Gastrocnemius medialis (tissue), 4 donors: Measurements from ENCODE around the gene NEUROD2. TPM values are rescaled to one million over a fixed set of nuclear protein-coding genes. Genes with fewer than 3 reads are reported as not detected.

Experiments used
- ATAC-seq, 2 donors: fragments of 150-250 bp; one replicate each; pipeline ENCODE4 v1.9.1; 2016
- DNase-seq, 2 donors: peaks; one replicate each; pipeline ENCODE4 v3.0.0-alpha.2; 2019
- H3K27ac ChIP-seq, 4 donors: fragments of 200-600 bp; sonication (generic); 1 replicate in 1 of 4; 2 replicates in 3 of 4; pipeline ENCODE4 v1.5.1; 2016 to 2018; ENCODE audit warnings: mild to moderate bottlenecking in 2 of 4, moderate library complexity in 1 of 4
- H3K27me3 ChIP-seq, 3 donors: fragments of 200-600 bp; sonication (generic) in 2 of 3; 1 replicate in 1 of 3; 2 replicates in 2 of 3; pipeline versions ENCODE4 v1.5.1 to v1.6.0; 2016 to 2019; ENCODE audit warnings: mild to moderate bottlenecking in 1 of 3, moderate library complexity in 1 of 3
- H3K36me3 ChIP-seq, 2 donors: fragments of 200-600 bp; sonication (generic) in 1 of 2; one replicate each; pipeline ENCODE4 v1.5.1; 2017 to 2018
- H3K4me1 ChIP-seq, 2 donors: fragments of 200-600 bp; sonication (generic) in 1 of 2; one replicate each; pipeline ENCODE4 v1.5.1; 2016 to 2017; ENCODE audit warnings: mild to moderate bottlenecking in 2 of 2
- H3K4me3 ChIP-seq, 4 donors: fragments of 200-600 bp; sonication (generic) in 3 of 4; 1 replicate in 1 of 4; 2 replicates in 3 of 4; pipeline ENCODE4 v1.5.1; 2016 to 2019; ENCODE audit warnings: mild to moderate bottlenecking in 2 of 4
- H3K9me3 ChIP-seq, 3 donors: fragments of 200-600 bp; sonication (generic) in 2 of 3; 1 replicate in 1 of 3; 2 replicates in 2 of 3; pipeline ENCODE4 v1.5.1; 2016 to 2019
- CTCF ChIP-seq, 5 experiments: fragments of 450-650 bp in 3 of 5; fragments of 200-600 bp in 2 of 5; sonication (generic) in 2 of 5; IDR thresholded peaks in 4 of 5; conservative IDR thresholded peaks in 1 of 5; 1 replicate in 4 of 5; 2 replicates in 1 of 5; pipeline ENCODE4 v1.5.1; 2016 to 2019; ENCODE audit warnings: antibody characterized with exemption in 5 of 5, mild to moderate bottlenecking in 3 of 5, moderate library complexity in 3 of 5
- POLR2A ChIP-seq, 2 donors: fragments of 450-650 bp; IDR thresholded peaks; one replicate each; pipeline ENCODE4 v1.6.1; 2017; ENCODE audit warnings: antibody characterized with exemption in 2 of 2, mild to moderate bottlenecking in 2 of 2, moderate library complexity in 2 of 2
- in situ Hi-C, 4 donors: fragments of 200-750 bp; cut with MboI; loops; one replicate each; pipeline versions ENCODE4 v1.15.0 to v1.8.0; 2017; ENCODE audit warnings: low sequenced_read_pairs in 4 of 4
- intact Hi-C: fragments of 100-400 bp; cut with DNase I; formaldehyde crosslinking; loops from one replicate; pipeline ENCODE4 v1.15.1; 2023; ENCODE audit warnings: low total_unique reads
- total RNA-seq, 4 donors: library from RNA; depleted of rRNA; stranded (reverse); fragments of >200 nt; gene quantifications; one replicate each; pipeline versions ENCODE4 v1.1.0 to v1.2.3, GENCODE V29; 2016

The NEUROD2 gene
- total RNA-seq, 4 donors from 2014 or later = not detected

DNA sequence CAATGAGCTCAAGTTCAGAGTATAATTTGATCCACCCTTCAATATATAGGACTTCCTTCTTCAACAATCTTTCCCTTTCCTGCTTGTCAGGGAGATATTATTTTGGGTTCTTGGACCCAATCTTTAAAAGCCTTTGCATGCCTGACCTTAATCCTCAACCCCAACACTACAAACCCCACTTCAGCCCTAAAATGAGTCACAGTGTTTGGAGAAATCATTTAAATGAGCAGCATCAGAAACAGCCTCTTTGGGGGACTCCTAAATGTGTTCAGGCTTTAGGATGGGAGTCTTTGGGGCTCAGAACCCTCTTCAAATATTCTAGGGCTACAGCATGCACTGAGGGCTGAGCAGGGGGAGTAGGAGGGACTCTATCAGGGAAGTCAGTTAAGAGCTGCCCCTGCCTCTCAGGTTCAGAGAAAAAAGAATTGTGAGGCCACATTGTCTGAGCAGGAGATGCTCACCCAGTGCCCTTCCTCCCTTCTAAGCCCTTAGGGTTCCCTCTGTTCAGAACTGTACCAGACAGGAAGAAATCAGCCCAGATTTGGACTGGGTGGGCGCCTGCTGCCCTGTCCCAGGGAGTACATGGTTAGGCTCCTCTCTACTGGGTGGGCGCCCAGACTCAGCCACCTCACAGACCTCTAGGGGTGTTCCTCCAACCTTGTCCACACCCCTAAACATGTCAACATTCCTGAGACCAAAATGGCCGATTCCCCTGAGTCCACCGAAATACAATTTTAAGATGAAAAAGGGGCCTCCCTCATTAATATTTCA lies 5.0 kb downstream of the NEUROD2 start:
- DNase-seq = no peak
- H3K4me1 ChIP-seq = peaks cover 33 to 35% of the 10 kb centered on the region in 2 donors
- in situ Hi-C loops (no loop called here), intact Hi-C loops (no loop called here)
- no peak for ATAC-seq
- H3K4me3 ChIP-seq = no peak overlapping the region
- H3K36me3 ChIP-seq = no peaks in the 10 kb centered on the region
- H3K27me3 ChIP-seq = peaks cover 97 to 98% (median 97%) of the 10 kb centered on the region in 3 donors
- TF ChIP-seq POLR2A (IDR thresholded peaks at IDR 0.05) (no peak), CTCF (IDR thresholded peaks at IDR 0.05 in 4 of 5, conservative IDR thresholded peaks at IDR 0.05 in 1 of 5) (no peak)
- no peak overlapping the region for H3K27ac ChIP-seq
- no peaks in the 10 kb centered on the region for H3K9me3 ChIP-seq

- no peak for TF ChIP-seq CTCF (IDR thresholded peaks at IDR 0.05 in 4 of 5, conservative IDR thresholded peaks at IDR 0.05 in 1 of 5)
- no peak for TF ChIP-seq POLR2A (IDR thresholded peaks at IDR 0.05)
- Histone ChIP-seq H3K36me3 (no peaks in the 10 kb centered on the region), H3K9me3 (no peaks in the 10 kb centered on the region), H3K27me3 (peaks cover 96 to 98% (median 97%) of the 10 kb centered on the region in 3 donors), H3K4me3 (no peak overlapping the region), H3K27ac (no peak overlapping the region), H3K4me1 (peaks cover 28% of the 10 kb centered on the region in 2 donors)
- in situ Hi-C loops (no loop called here), intact Hi-C loops (no loop called here)
- no peak for DNase-seq
- ATAC-seq = no peak
Observed at GRCh38 chr17:39601758-39602532, 5.8 kb downstream of the NEUROD2 start.

GRCh38 chr17:39600997-39601597 lies 6.6 kb downstream of the NEUROD2 start:
- in situ Hi-C loops (no loop called here), intact Hi-C loops (no loop called here)
- TF ChIP-seq POLR2A (IDR thresholded peaks at IDR 0.05) = no peak
- no peak for TF ChIP-seq CTCF (IDR thresholded peaks at IDR 0.05 in 4 of 5, conservative IDR thresholded peaks at IDR 0.05 in 1 of 5)
- ATAC-seq = no peak
- DNase-seq = no peak
- no peaks in the 10 kb centered on the region for H3K9me3 ChIP-seq
- H3K27ac ChIP-seq = no peak overlapping the region
- peaks cover 19 to 20% of the 10 kb centered on the region in 2 donors for H3K4me1 ChIP-seq
- H3K36me3 ChIP-seq = no peaks in the 10 kb centered on the region
- H3K4me3 ChIP-seq = no peak overlapping the region
- H3K27me3 ChIP-seq = peaks cover 96 to 98% (median 97%) of the 10 kb centered on the region in 3 donors

- intact Hi-C loops (no loop called here), in situ Hi-C loops (no loop called here)
- TF ChIP-seq POLR2A (IDR thresholded peaks at IDR 0.05) = no peak
- TF ChIP-seq CTCF (IDR thresholded peaks at IDR 0.05 in 4 of 5, conservative IDR thresholded peaks at IDR 0.05 in 1 of 5) = no peak
- H3K4me3 ChIP-seq = no peak overlapping the region
- H3K36me3 ChIP-seq = no peaks in the 10 kb centered on the region
- H3K9me3 ChIP-seq = no peaks in the 10 kb centered on the region
- H3K4me1 ChIP-seq = peaks cover 14 to 15% of the 10 kb centered on the region in 2 donors
- H3K27me3 ChIP-seq = peaks cover 96 to 100% (median 98%) of the 10 kb centered on the region in 3 donors
- H3K27ac ChIP-seq = no peak overlapping the region
- DNase-seq (no peak), ATAC-seq (no peak)
Observed at GRCh38 chr17:39600288-39600996, 7.3 kb downstream of the NEUROD2 start.
